Fibroblast of lung (primary cell): Measurements from ENCODE around the gene SRRM3. TPM values are rescaled to one million over a fixed set of nuclear protein-coding genes. Genes with fewer than 3 reads are reported as not detected.

Source experiments
- DNase-seq, 2 donors: peaks; one replicate each; pipeline versions ENCODE4 v3.0.0 to v3.0.0-alpha.2; 2010; ENCODE audit warnings: low read depth in 2 of 2
- H2AFZ ChIP-seq: 2 replicates; pipeline ENCODE4 v1.5.1; 2012; ENCODE audit warnings: low read length, control low read depth, inconsistent platforms
- H3K27ac ChIP-seq: 2 replicates; pipeline ENCODE4 v1.5.1; 2011; ENCODE audit warnings: low read length, control low read depth; ENCODE audit not compliant: insufficient read depth
- H3K27me3 ChIP-seq: 2 replicates; pipeline ENCODE4 v1.5.1; 2011; ENCODE audit warnings: mild to moderate bottlenecking, low read length; ENCODE audit not compliant: control insufficient read depth, insufficient read depth
- H3K36me3 ChIP-seq: 2 replicates; pipeline ENCODE4 v1.5.1; 2011; ENCODE audit warnings: low read length; ENCODE audit not compliant: control insufficient read depth, insufficient read depth
- H3K4me1 ChIP-seq: 2 replicates; pipeline ENCODE4 v1.5.1; 2011; ENCODE audit warnings: low read length; ENCODE audit not compliant: control insufficient read depth, insufficient read depth; ENCODE audit errors: extremely low read depth
- H3K4me2 ChIP-seq: 2 replicates; pipeline ENCODE4 v1.5.1; 2011; ENCODE audit warnings: low read length, control low read depth; ENCODE audit not compliant: insufficient read depth; ENCODE audit errors: extremely low read depth
- H3K4me3 ChIP-seq, 4 experiments: fragments of 200-600 bp in 1 of 4; sonication (generic) in 1 of 4; replicated peaks in 1 of 4; 2 replicates each; pipeline ENCODE4 v1.5.1; 2011 to 2016; ENCODE audit warnings: low read length in 4 of 4, low read depth in 3 of 4, mild to moderate bottlenecking in 3 of 4, control low read depth in 2 of 4, inconsistent platforms in 1 of 4, mixed read lengths in 1 of 4; ENCODE audit not compliant: insufficient read depth in 1 of 4; ENCODE audit errors: control extremely low read depth in 1 of 4
- H3K79me2 ChIP-seq: 2 replicates; pipeline ENCODE4 v1.5.1; 2012; ENCODE audit warnings: mild to moderate bottlenecking, low read length, inconsistent platforms; ENCODE audit not compliant: control insufficient read depth, insufficient read depth
- H3K9ac ChIP-seq: 2 replicates; pipeline ENCODE4 v1.5.1; 2011; ENCODE audit warnings: mild to moderate bottlenecking, low read length, control low read depth; ENCODE audit not compliant: insufficient read depth
- H3K9me3 ChIP-seq: 2 replicates; pipeline ENCODE4 v1.5.1; 2012; ENCODE audit warnings: low read depth, low read length; ENCODE audit not compliant: control insufficient read depth, insufficient read depth
- H4K20me1 ChIP-seq: 2 replicates; pipeline ENCODE4 v1.5.1; 2011; ENCODE audit warnings: low read length; ENCODE audit not compliant: control insufficient read depth, insufficient read depth; ENCODE audit errors: extremely low read depth
- EZH2 ChIP-seq: IDR thresholded peaks from 2 replicates; pipeline ENCODE4 v1.5.1; 2012; ENCODE audit warnings: low read length, control low read depth, mild to moderate bottlenecking; ENCODE audit errors: missing control alignments
- polyA plus RNA-seq, 2 donors: library from polyadenylated mRNA; depleted of rRNA in 1 of 2; stranded (reverse) in 1 of 2; unstranded in 1 of 2; fragments of >200 nt; gene quantifications; 2 replicates each; pipeline ENCODE4 v1.2.1, GENCODE V29; 2011 to 2012; ENCODE audit warnings: missing spikeins in 1 of 2
- total RNA-seq: library from RNA; depleted of rRNA; stranded (reverse); fragments of >200 nt; gene quantifications from 2 replicates; pipeline ENCODE4 v1.2.1, GENCODE V29; 2014
- TF ChIP-seq, protein P1 (sequence below), 2 donors: IDR thresholded peaks in 1 of 2; conservative IDR thresholded peaks in 1 of 2; 1 replicate in 1 of 2; 2 replicates in 1 of 2; pipeline ENCODE4 v1.5.1; 2011 to 2012; ENCODE audit warnings: low read length in 2 of 2, control low read depth in 1 of 2, inconsistent platforms in 1 of 2, low read depth in 1 of 2, mild to moderate bottlenecking in 1 of 2

SRRM3 gene
- total and polyA plus RNA-seq, 2 donors (not counting 1 experiment from before 2014, with no cell fraction given): 0.40 to 1.7 TPM

DNA sequence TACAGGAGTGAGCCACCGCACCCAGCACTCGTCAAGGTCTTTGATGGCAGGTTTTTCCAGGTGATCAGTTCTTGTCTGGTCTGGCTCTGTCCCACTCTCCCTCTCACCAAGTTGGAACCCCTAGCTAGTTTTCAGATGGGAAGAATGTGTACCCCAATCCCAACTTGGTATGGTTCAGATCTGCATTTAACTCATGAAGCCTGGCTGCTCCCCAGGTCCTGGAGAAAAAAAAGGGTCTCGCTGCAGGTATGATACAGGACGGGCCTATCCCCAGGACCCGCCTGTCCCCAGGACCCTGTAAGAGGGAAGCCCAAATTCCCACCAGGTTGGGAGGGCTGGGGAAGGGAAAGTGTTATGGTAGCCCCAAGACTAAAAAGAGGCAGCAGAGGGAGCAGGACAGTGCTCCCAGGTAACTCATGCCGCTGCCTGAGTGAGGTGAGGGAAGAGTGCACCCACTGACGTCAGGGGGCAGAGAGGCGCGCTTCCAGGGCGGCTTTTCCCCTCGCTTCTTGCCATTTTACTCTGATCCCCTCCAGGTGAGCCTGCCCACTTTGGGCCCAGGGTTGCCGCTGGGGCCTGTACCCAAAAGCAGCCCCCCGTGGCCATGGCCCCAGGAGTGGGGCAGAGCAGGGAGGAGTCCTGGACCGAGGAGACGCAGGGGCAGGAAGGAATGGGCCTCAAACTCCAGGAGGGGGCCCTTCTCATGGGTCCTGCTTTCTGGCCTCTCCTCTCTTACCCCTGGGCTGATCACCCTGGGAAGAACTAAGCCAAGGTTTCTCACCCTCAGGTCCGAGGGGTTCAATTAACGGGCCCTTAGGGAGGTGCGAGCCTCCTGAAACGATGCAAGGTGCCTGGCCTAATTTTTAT lies 36.4 kb upstream of the SRRM3 start:
- no peaks in the 10 kb centered on the region for H3K9me3 ChIP-seq
- H3K36me3 ChIP-seq: no peaks in the 10 kb centered on the region
- no peak overlapping the region for H2AFZ ChIP-seq
- no peaks in the 10 kb centered on the region for H3K4me1 ChIP-seq
- DNase-seq: no peak
- no peak overlapping the region for H3K4me3 ChIP-seq
- H3K4me2 ChIP-seq: no peak overlapping the region
- H3K9ac ChIP-seq: no peak overlapping the region
- no peaks in the 10 kb centered on the region for H3K79me2 ChIP-seq
- H3K27ac ChIP-seq: no peak overlapping the region
- H3K27me3 ChIP-seq: no peaks in the 10 kb centered on the region
- TF ChIP-seq, protein P1, sequence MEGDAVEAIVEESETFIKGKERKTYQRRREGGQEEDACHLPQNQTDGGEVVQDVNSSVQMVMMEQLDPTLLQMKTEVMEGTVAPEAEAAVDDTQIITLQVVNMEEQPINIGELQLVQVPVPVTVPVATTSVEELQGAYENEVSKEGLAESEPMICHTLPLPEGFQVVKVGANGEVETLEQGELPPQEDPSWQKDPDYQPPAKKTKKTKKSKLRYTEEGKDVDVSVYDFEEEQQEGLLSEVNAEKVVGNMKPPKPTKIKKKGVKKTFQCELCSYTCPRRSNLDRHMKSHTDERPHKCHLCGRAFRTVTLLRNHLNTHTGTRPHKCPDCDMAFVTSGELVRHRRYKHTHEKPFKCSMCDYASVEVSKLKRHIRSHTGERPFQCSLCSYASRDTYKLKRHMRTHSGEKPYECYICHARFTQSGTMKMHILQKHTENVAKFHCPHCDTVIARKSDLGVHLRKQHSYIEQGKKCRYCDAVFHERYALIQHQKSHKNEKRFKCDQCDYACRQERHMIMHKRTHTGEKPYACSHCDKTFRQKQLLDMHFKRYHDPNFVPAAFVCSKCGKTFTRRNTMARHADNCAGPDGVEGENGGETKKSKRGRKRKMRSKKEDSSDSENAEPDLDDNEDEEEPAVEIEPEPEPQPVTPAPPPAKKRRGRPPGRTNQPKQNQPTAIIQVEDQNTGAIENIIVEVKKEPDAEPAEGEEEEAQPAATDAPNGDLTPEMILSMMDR (conservative IDR thresholded peaks at IDR 0.05 in 1 of 2, IDR thresholded peaks at IDR 0.05 in 1 of 2; ENCODE audit: low read depth in 1 of 2, low read length in 2 of 2): no peak
- no peak for TF ChIP-seq EZH2
- H4K20me1 ChIP-seq: no peaks in the 10 kb centered on the region

DNA sequence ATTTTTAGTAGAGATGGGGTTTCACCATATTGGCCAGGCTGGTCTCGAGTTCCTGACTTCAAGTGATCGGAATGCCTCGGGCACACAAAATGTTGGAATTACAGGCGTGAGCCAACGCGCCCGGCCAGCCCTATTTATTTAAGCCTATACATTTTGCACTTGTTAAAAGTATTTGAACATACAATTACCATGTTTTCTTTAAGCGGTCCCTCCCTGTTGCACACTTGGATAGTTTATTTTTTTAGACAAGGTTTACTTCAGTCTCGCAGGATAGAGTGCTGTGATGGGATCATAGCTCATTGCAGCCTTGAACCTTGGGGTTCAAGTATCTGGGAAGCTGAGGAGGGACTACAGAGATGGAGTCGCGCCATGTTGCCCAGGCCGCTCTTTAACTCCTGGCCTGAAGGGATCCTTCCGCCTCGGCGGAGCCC lies 35.7 kb upstream of the SRRM3 start:
- Histone ChIP-seq H4K20me1 (no peaks in the 10 kb centered on the region), H3K4me1 (no peaks in the 10 kb centered on the region), H3K36me3 (no peaks in the 10 kb centered on the region), H3K4me2 (peak overlapping the region; percentile 44), H3K79me2 (no peaks in the 10 kb centered on the region), H3K27ac (peak overlapping the region; percentile 61), H3K9ac (no peak overlapping the region), H3K9me3 (no peaks in the 10 kb centered on the region), H2AFZ (peak overlapping the region; percentile 91), H3K4me3 (peak overlapping the region; percentile 21 to 70 (median 34)), H3K27me3 (no peaks in the 10 kb centered on the region)
- TF ChIP-seq, protein P1 (conservative IDR thresholded peaks at IDR 0.05 in 1 of 2, IDR thresholded peaks at IDR 0.05 in 1 of 2; ENCODE audit: low read depth in 1 of 2, low read length in 2 of 2): no peak
- no peak for TF ChIP-seq EZH2
- no peak for DNase-seq

GRCh38 chr7:76166404-76167255 lies 35.1 kb upstream of the SRRM3 start:
- H3K4me2 ChIP-seq: peak overlapping the region; percentile 90
- H3K79me2 ChIP-seq: no peaks in the 10 kb centered on the region
- no peaks in the 10 kb centered on the region for H3K27me3 ChIP-seq
- peak overlapping the region; percentile 40 for H3K9ac ChIP-seq
- peak overlapping the region; percentile 99 for H2AFZ ChIP-seq
- peak overlapping the region; percentile 44 to 70 (median 68) for H3K4me3 ChIP-seq
- DNase-seq: peak; percentile 91 to 96
- no peaks in the 10 kb centered on the region for H3K36me3 ChIP-seq
- H3K27ac ChIP-seq: peak overlapping the region; percentile 61
- no peaks in the 10 kb centered on the region for H4K20me1 ChIP-seq
- H3K9me3 ChIP-seq: no peaks in the 10 kb centered on the region
- TF ChIP-seq EZH2: no peak
- TF ChIP-seq, protein P1 (conservative IDR thresholded peaks at IDR 0.05 in 1 of 2, IDR thresholded peaks at IDR 0.05 in 1 of 2; ENCODE audit: low read depth in 1 of 2, low read length in 2 of 2): peak in 1 of 2 donors; percentile 24
- no peaks in the 10 kb centered on the region for H3K4me1 ChIP-seq
